GM12864 (cell line): ENCODE measurements around the gene TMEM88.

Experiments
- DNase-seq: peaks from one replicate; pipeline ENCODE4 v3.0.0-alpha.2; 2011; ENCODE audit warnings: low read depth
- H3K4me3 ChIP-seq: 2 replicates; pipeline ENCODE4 v1.5.1; 2011; ENCODE audit warnings: mild to moderate bottlenecking, low read depth, low read length, control low read depth
- CTCF ChIP-seq: IDR thresholded peaks from 2 replicates; pipeline ENCODE4 v1.5.1; 2011; ENCODE audit warnings: low read depth, mild to moderate bottlenecking, moderate library complexity, low read length, control low read depth, inconsistent platforms; ENCODE audit errors: missing control alignments

Gene TMEM88

DNA sequence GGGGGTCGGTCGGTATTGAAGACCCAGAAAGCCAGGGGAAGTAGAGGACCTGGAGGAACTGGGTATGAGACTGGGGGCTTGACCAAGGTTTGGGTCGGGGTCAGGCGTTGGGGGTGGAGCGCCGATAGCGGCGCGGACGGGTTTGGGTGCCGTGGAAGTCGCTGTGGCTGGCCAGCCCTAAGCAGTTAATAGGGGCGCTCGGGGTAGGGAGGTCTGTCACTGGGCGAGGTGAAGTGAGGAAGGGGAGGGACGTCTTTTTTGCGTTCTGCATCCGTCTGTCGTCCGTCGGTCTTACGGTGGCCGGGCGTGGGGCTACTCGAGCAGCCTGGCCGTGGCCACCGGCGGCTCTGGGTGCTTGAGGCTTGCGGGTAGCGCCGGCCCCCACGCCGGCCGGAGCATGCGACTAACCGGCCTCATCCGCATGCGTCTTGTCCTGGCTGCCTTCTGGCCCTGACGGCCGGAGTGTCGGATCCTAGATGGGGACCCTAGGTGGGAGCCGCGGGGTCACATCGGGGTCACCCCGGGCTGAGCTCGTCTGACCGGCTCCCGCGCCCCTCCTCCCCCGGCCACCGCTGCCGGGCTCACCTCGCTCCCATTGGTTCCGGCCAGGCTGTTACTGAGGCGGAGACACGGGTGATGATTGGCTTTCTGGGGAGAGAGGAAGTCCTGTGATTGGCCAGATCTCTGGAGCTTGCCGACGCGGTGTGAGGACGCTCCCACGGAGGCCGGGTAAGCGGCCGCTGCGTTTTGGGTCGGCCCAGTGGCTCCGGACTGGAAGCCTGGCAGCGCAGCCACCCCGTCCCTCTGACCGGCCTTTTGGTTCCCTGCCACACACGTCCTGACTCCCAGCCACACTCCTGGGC lies 10.3 kb upstream of the TMEM88 start:
- peak; percentile 85 for DNase-seq
- H3K4me3 ChIP-seq: peak overlapping the region; percentile 72
- no peak for TF ChIP-seq CTCF

DNA sequence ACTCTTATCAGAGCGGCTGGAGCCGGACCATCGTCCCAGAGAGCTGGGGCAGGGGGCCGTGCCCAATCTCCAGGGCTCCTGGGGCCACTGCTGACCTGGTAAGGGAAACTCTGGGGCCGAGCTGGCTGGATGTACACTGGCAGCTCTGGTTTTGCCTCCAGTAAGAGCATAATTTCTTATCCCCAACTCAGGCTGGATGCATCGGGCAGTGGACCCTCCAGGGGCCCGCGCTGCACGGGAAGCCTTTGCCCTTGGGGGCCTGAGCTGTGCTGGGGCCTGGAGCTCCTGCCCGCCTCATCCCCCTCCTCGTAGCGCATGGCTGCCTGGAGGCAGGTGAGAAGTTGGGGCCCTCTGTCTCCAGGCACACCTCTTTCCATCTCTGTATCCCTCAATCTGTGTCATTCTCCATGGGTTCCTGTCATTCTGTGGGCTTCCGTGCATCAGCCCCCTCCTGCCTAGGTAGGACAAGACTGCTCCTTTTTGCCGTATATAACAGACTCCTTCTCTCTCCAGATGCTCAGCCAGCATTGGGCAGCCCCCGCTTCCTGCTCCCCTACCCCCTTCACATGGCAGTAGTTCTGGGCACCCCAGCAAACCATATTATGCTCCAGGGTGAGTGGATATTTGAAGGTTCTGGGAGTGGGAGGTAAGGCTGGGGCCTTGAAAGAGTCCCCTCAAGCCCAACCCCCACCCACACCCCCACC lies 9.4 kb upstream of the TMEM88 start:
- H3K4me3 ChIP-seq: peak overlapping the region; percentile 72
- no peak for TF ChIP-seq CTCF
- DNase-seq: no peak

- no peak for DNase-seq
- no peak overlapping the region for H3K4me3 ChIP-seq
- no peak for TF ChIP-seq CTCF
Measured at GRCh38 chr17:7846063-7846735, 8.7 kb upstream of the TMEM88 start.

DNA sequence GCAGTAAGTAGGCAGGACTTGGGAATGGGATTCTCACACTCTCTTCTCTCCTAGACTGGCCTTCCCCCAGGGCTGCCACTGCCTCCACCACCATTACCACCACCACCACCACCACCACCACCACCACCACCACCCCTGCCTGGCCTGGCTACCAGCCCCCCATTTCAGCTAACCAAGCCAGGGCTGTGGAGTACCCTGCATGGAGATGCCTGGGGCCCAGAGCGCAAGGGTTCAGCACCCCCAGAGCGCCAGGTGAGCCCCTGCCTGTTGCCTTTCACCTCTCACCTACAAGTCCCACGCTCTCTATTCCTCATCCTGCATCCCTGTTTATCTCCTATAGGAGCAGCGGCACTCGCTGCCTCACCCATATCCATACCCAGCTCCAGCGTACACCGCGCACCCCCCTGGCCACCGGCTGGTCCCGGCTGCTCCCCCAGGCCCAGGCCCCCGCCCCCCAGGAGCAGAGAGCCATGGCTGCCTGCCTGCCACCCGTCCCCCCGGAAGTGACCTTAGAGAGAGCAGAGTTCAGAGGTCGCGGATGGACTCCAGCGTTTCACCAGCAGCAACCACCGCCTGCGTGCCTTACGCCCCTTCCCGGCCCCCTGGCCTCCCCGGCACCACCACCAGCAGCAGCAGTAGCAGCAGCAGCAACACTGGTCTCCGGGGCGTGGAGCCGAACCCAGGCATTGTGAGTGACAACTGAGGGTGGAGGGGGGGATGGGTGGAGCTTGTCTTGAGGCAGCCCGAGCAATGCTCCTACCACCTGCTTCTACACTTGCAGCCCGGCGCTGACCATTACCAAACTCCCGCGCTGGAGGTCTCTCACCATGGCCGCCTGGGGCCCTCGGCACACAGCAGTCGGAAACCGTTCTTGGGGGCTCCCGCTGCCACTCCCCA lies 7.9 kb upstream of the TMEM88 start:
- no peak for DNase-seq
- no peak for TF ChIP-seq CTCF
- H3K4me3 ChIP-seq: no peak overlapping the region

DNA sequence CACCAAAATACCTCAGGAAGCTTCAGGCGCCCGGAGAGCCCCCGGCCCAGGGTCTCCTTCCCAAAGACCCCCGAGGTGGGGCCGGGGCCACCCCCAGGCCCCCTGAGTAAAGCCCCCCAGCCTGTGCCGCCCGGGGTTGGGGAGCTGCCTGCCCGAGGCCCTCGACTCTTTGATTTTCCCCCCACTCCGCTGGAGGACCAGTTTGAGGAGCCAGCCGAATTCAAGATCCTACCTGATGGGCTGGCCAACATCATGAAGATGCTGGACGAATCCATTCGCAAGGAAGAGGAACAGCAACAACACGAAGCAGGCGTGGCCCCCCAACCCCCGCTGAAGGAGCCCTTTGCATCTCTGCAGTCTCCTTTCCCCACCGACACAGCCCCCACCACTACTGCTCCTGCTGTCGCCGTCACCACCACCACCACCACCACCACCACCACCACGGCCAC lies 6.7 kb upstream of the TMEM88 start:
- DNase-seq: no peak
- H3K4me3 ChIP-seq: no peak overlapping the region
- TF ChIP-seq CTCF: no peak

DNA sequence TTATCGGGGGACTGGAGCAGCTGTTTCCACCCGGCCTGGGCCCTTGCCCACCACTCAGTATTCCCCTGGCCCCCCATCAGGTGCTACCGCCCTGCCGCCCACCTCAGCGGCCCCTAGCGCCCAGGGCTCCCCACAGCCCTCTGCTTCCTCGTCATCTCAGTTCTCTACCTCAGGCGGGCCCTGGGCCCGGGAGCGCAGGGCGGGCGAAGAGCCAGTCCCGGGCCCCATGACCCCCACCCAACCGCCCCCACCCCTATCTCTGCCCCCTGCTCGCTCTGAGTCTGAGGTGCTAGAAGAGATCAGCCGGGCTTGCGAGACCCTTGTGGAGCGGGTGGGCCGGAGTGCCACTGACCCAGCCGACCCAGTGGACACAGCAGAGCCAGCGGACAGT lies 6.1 kb upstream of the TMEM88 start:
- no peak for TF ChIP-seq CTCF
- no peak overlapping the region for H3K4me3 ChIP-seq
- DNase-seq: no peak
